ENCODE measurements around the gene MYCN.

DNA sequence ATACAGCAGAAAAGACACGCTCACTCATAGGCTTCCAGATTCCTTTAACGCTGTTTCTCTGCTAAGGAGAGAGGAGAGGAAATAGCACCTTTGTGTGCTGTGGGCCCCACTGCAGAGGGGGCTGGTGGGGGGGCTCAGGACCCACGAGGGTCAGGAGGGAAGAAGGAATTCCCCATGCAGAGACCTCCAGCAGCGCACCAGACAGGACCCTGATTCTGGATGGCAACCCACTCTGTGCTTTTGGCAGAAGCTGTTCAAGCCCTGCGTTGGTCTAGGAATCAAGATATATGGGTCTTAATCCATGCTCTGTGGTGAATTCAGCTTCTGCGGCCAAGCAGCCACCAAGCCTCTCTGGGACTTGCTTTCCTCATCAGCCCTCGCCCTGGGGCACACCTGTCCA, 31.0 kb downstream of the MYCN start:
- TF ChIP-seq SMARCC2 (IDR thresholded peaks at IDR 0.05), result no peak
- TF ChIP-seq ZNF292 (CRISPR knock-in tag; IDR thresholded peaks at IDR 0.05; ENCODE audit: borderline replicate concordance, low read depth), result no peak
- TF ChIP-seq, protein P1, sequence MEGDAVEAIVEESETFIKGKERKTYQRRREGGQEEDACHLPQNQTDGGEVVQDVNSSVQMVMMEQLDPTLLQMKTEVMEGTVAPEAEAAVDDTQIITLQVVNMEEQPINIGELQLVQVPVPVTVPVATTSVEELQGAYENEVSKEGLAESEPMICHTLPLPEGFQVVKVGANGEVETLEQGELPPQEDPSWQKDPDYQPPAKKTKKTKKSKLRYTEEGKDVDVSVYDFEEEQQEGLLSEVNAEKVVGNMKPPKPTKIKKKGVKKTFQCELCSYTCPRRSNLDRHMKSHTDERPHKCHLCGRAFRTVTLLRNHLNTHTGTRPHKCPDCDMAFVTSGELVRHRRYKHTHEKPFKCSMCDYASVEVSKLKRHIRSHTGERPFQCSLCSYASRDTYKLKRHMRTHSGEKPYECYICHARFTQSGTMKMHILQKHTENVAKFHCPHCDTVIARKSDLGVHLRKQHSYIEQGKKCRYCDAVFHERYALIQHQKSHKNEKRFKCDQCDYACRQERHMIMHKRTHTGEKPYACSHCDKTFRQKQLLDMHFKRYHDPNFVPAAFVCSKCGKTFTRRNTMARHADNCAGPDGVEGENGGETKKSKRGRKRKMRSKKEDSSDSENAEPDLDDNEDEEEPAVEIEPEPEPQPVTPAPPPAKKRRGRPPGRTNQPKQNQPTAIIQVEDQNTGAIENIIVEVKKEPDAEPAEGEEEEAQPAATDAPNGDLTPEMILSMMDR (CRISPR knock-in tag; IDR thresholded peaks at IDR 0.05), result no peak
- TF ChIP-seq NR2C2 (CRISPR knock-in tag; IDR thresholded peaks at IDR 0.05; ENCODE audit: borderline replicate concordance), result no peak
- TF ChIP-seq, protein P2, sequence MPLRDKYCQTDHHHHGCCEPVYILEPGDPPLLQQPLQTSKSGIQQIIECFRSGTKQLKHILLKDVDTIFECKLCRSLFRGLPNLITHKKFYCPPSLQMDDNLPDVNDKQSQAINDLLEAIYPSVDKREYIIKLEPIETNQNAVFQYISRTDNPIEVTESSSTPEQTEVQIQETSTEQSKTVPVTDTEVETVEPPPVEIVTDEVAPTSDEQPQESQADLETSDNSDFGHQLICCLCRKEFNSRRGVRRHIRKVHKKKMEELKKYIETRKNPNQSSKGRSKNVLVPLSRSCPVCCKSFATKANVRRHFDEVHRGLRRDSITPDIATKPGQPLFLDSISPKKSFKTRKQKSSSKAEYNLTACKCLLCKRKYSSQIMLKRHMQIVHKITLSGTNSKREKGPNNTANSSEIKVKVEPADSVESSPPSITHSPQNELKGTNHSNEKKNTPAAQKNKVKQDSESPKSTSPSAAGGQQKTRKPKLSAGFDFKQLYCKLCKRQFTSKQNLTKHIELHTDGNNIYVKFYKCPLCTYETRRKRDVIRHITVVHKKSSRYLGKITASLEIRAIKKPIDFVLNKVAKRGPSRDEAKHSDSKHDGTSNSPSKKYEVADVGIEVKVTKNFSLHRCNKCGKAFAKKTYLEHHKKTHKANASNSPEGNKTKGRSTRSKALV (CRISPR knock-in tag; IDR thresholded peaks at IDR 0.05), result no peak
- TF ChIP-seq MBNL3 (CRISPR knock-in tag; conservative IDR thresholded peaks at IDR 0.05), result no peak
- TF ChIP-seq RBFOX2 (IDR thresholded peaks at IDR 0.05; ENCODE audit: low read depth, low read length), result no peak
- TF ChIP-seq KLF9 (CRISPR knock-in tag; IDR thresholded peaks at IDR 0.05; ENCODE audit: low read depth), result no peak

All from HepG2 (cell line).